ENCODE data around the gene KCNMB1.

DNA sequence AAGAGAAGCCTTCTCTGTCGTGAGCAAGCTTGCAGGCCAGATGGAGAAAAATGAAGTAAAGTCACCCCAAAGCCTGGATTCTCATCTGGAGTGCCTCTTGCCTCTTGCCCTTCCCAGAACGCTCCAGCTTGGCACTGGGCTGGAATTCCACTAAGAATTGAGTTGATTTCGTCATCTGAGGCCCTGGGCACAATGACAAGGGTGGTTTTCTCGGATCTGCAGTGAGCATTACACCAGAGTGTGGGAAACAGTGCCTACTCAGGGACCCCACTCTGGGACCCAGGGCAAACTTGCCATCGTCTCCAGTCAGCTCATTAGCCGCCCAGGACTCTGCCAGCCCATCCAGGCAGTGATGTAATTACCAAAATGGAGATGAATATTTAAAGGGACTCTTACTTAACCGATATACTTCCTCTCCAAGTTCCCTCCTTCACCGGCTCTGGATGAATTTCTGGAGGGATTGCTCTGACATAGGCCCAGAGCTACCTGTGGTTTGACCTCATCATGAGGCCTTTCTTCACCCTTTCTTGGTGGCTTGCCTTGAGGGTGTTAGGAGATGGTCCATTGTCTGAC is 46.9 kb downstream of the KCNMB1 start:
- no peak for TF ChIP-seq CTCF (IDR thresholded peaks at IDR 0.05)
- no peak for TF ChIP-seq EP300 (IDR thresholded peaks at IDR 0.05)
